Neural cell (in vitro differentiated cells): ENCODE data around the gene AZIN2.

Experiments
- CTCF ChIP-seq: fragments of 450-650 bp; IDR thresholded peaks from 2 replicates; pipeline ENCODE4 v1.5.1; 2014; ENCODE audit warnings: antibody characterized with exemption, mild to moderate bottlenecking, moderate library complexity; ENCODE audit not compliant: poor library complexity, severe bottlenecking
- POLR2AphosphoS5 ChIP-seq: IDR thresholded peaks from 2 replicates; pipeline ENCODE4 v1.6.1; 2012
- TAF1 ChIP-seq: IDR thresholded peaks from 2 replicates; pipeline ENCODE4 v1.6.1; 2012; ENCODE audit warnings: low read depth
- TF ChIP-seq, protein P1 (sequence below): IDR thresholded peaks from 2 replicates; pipeline ENCODE4 v1.6.1; 2012; ENCODE audit warnings: borderline replicate concordance

GRCh38 chr1:33133478-33134105, 52.6 kb downstream of the AZIN2 start:
- TF ChIP-seq CTCF = no peak
- no peak for TF ChIP-seq POLR2AphosphoS5
- TF ChIP-seq TAF1 = no peak
- TF ChIP-seq, protein P1, sequence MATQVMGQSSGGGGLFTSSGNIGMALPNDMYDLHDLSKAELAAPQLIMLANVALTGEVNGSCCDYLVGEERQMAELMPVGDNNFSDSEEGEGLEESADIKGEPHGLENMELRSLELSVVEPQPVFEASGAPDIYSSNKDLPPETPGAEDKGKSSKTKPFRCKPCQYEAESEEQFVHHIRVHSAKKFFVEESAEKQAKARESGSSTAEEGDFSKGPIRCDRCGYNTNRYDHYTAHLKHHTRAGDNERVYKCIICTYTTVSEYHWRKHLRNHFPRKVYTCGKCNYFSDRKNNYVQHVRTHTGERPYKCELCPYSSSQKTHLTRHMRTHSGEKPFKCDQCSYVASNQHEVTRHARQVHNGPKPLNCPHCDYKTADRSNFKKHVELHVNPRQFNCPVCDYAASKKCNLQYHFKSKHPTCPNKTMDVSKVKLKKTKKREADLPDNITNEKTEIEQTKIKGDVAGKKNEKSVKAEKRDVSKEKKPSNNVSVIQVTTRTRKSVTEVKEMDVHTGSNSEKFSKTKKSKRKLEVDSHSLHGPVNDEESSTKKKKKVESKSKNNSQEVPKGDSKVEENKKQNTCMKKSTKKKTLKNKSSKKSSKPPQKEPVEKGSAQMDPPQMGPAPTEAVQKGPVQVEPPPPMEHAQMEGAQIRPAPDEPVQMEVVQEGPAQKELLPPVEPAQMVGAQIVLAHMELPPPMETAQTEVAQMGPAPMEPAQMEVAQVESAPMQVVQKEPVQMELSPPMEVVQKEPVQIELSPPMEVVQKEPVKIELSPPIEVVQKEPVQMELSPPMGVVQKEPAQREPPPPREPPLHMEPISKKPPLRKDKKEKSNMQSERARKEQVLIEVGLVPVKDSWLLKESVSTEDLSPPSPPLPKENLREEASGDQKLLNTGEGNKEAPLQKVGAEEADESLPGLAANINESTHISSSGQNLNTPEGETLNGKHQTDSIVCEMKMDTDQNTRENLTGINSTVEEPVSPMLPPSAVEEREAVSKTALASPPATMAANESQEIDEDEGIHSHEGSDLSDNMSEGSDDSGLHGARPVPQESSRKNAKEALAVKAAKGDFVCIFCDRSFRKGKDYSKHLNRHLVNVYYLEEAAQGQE = no peak
